Stimulated activated CD4-positive, alpha-beta T cell treated with anti-CD3 and anti-CD28 coated beads, Interleukin-12 subunit alpha, Interleukin-12 subunit beta, amount 100 ng/mL, for 48 hours (primary cell): Measurements from ENCODE around the gene GPSM1.

ENCODE experiments used
- DNase-seq, 3 donors: peaks; one replicate each; pipeline ENCODE4 v3.0.0-alpha.2; 2020; ENCODE audit warnings: low read depth in 2 of 3, low spot score in 1 of 3

Gene GPSM1

GRCh38 chr9:136303825-136304416, 23.4 kb upstream of the GPSM1 start, which contains the start of gene CCDC187:
Gene CCDC187 (minus strand): TSS chr9:136304094. CDS start chr9:136303830, 264 bp downstream.
- no peak for DNase-seq

GRCh38 chr9:136304456-136304855, 22.9 kb upstream of the GPSM1 start:
- no peak for DNase-seq

- no peak for DNase-seq
Observed at GRCh38 chr9:136304981-136305380, 22.4 kb upstream of the GPSM1 start.

GRCh38 chr9:136305804-136306203, 21.5 kb upstream of the GPSM1 start:
- DNase-seq, result no peak

- DNase-seq, result no peak
Observed at GRCh38 chr9:136306211-136307208, 20.8 kb upstream of the GPSM1 start.

GRCh38 chr9:136307215-136307750, 20.1 kb upstream of the GPSM1 start:
- DNase-seq, result no peak

GRCh38 chr9:136308006-136308701, 19.2 kb upstream of the GPSM1 start:
- DNase-seq, result no peak

GRCh38 chr9:136308702-136309053, 18.7 kb upstream of the GPSM1 start:
- DNase-seq, result no peak

GRCh38 chr9:136309101-136309801, 18.1 kb upstream of the GPSM1 start:
- no peak for DNase-seq

GRCh38 chr9:136309806-136310220, 17.5 kb upstream of the GPSM1 start:
- no peak for DNase-seq

GRCh38 chr9:136310273-136311030, 16.9 kb upstream of the GPSM1 start:
- no peak for DNase-seq

GRCh38 chr9:136311051-136312008, 16.0 kb upstream of the GPSM1 start:
- DNase-seq, result no peak

GRCh38 chr9:136312009-136312375, 15.3 kb upstream of the GPSM1 start:
- DNase-seq, result no peak

- peak in 1 of 3 donors; percentile 28 for DNase-seq
Observed at GRCh38 chr9:136312436-136312835, 14.9 kb upstream of the GPSM1 start.

GRCh38 chr9:136313111-136314055, 14.0 kb upstream of the GPSM1 start:
- no peak for DNase-seq

- no peak for DNase-seq
Observed at GRCh38 chr9:136314056-136314416, 13.3 kb upstream of the GPSM1 start.

- no peak for DNase-seq
Observed at GRCh38 chr9:136314944-136315343, 12.4 kb upstream of the GPSM1 start.

- DNase-seq, result no peak
Observed at GRCh38 chr9:136316271-136316751, 11.0 kb upstream of the GPSM1 start.
